ENCODE data around the gene FAM107B.

Gene FAM107B

GRCh38 chr10:14571866-14572507 is 202.7 kb downstream of the FAM107B start:
- DNase-seq: no peak

GRCh38 chr10:14570800-14571199 is 203.9 kb downstream of the FAM107B start:
- no peak for DNase-seq

- DNase-seq: no peak
Observed at GRCh38 chr10:14569274-14570060, 205.2 kb downstream of the FAM107B start.

GRCh38 chr10:14567421-14567820 is 207.3 kb downstream of the FAM107B start:
- DNase-seq: no peak

DNA sequence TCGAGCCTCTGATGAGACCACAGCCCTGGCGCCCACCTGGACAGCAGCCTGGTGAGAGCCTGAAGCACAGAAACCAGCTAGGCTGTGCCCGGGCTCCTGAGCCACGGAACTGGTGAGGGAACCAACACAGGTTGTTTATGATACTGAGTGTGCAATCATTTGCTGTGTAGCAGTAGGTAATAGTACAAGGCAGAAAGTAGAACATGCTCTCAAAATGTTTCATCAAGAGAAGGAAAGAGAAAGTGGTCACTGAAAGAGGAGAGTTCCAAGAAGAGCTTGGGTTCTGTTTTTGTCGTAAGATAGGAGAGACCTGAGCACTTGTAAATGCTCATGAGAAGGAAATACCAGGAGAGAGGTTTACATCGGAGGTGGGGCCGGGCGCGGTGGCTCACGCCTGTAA is 208.2 kb downstream of the FAM107B start:
- DNase-seq: no peak

DNA sequence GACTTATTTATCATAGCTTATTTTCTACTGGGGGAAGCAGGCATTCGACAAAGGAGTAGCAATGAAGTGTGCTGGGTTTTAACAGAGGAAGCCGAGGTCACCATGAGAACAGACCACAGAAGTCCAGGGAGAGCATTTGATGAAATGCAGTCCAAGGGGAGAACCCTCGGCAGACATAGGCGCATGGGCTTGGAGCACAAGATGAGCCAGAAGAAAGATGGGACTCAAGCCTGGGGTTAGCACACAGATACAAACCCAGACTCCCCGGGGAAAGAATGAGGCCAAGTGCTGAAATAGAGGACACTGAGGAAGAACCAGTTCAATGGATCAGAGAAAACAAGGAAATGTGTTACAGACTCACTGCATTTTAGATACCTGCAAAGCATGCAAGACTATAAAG is 209.5 kb downstream of the FAM107B start:
- no peak for DNase-seq

GRCh38 chr10:14564268-14564744 is 210.4 kb downstream of the FAM107B start:
- no peak for DNase-seq

GRCh38 chr10:14563359-14563940 is 211.2 kb downstream of the FAM107B start:
- no peak for DNase-seq

DNA sequence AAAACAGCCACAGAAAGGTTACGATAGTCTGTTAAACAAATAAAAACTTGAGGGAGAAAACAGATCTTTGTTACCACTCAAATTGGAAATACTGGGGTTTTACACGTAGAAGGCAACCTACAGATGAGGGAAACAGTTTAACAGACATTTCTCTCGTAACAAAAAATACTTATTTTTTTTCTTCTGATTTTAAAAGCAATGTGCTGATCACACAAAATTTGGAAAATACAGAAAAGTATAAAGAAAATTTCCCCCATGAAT is 211.7 kb downstream of the FAM107B start:
- no peak for DNase-seq

- DNase-seq: no peak
Observed at GRCh38 chr10:14562218-14563075, 212.2 kb downstream of the FAM107B start.

- no peak for DNase-seq
Observed at GRCh38 chr10:14560791-14561765, 213.6 kb downstream of the FAM107B start.

DNA sequence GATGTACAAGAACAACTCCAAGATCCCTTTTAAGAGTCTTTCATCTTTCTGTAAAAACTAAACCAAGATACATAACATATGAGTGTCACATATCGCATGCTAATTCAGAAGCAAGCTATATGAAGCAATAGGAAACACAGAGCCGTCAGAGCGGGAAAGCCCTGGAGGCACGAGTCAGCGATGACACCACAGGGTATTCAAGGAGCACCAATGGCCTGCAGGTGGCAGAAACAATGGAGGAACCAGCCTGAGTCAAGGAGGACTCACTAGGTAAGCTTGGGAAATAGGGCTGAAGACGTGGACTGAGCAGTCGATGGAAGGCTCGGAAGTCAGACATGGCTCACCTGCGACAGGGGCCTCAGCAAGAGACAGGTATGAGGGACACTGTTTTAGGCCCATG is 214.4 kb downstream of the FAM107B start:
- no peak for DNase-seq

DNA sequence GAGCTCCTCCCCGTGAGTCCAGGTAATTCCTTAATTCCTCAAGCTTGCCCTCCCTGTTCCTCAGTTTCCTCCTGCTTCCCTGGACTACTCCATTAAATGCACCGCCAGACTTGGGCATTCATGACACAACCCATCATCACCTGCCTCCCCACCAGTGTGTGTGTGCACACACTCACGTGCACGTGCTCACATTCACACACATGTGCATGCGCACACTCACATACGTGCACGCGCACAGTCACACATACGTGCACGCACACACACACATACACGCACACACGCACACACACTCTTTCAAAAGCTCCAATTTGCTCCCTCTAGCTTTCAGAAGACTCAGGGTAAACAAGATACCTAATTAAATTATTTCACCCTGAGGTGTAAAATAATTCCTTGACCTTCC is 216.7 kb downstream of the FAM107B start:
- no peak for DNase-seq

- DNase-seq: no peak
Observed at GRCh38 chr10:14557567-14557966, 217.1 kb downstream of the FAM107B start.

DNA sequence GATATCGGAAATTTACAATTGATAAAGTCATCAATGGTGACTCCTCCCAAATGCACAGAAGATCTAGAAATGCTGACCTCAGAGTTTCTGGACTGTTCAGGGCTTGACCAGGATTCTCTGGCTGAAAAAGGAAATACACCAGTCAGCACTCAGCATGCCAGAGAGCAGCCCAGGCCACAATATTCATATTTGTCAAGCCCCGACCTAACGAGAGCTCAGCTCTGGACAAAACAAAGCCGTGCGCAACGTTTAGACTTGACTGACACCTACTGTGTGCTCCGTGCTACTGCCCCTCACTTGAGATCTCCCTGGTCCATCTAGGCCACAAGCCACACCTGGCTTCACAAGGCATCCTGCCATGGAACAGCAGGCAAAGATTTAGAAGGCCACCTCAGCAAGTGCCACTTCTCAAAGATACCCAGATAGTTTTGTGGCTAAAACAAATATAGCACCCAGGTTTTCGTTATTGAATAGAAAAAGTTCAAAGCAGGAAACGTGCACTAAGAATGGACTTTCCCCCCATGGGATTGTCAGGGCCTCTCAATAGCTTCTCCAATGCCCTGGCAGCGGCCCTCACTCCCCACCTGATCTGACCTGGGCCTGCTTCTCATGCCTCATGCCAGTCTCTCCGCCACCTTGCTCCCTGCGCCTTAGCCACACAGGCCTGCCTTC is 218.3 kb downstream of the FAM107B start:
- DNase-seq: no peak

DNA sequence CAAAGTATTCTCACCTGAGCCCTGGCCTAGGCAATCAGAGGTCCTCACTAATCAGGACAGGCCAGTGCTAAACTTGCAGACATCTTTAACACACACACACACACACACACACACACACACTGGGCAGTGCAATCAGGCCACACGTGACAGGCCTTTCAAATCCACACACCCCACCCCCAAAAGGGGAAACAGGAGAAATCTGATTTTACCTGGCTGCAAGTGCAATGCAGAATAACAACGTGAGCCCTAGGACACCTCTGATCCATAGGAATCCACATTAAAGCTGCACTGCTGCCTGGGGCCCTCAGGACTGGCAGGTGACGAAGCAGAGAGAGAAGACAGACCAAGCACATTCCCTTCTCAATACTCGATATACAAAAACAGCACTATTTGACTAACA is 218.9 kb downstream of the FAM107B start:
- no peak for DNase-seq

DNA sequence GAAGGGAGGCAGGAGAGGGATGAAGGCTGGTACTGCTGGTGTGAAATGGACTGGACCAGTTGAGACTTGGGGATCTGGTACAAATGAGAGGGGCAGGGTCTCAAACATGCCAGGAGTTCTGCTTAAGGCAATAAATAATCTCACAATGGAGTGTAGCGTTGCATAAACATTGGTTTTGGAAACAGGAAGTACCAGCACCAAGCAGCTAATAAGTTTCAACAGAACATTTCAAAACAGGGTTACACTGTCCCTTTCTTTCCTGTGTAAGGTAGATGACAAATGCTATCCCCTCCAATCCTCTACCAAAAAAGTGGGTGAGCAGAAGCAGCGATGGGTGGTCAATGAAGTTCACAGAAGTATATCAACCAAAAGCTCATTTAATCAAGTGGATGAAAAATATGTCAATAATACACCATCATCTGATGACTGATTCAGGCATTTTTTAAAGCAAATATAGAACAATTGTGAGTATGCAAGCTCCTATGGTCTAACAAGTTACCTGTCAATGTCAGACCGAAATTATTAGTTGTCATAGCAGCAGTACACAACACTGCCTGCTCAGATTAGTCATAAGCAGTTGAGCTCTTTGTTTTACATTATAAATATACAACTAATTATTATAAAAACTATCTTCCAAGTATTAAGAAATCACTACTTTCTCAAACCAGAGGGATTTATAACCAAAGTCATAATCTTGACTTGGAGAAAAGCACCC is 220.0 kb downstream of the FAM107B start:
- no peak for DNase-seq

GRCh38 chr10:14554091-14554490 is 220.6 kb downstream of the FAM107B start:
- no peak for DNase-seq

DNA sequence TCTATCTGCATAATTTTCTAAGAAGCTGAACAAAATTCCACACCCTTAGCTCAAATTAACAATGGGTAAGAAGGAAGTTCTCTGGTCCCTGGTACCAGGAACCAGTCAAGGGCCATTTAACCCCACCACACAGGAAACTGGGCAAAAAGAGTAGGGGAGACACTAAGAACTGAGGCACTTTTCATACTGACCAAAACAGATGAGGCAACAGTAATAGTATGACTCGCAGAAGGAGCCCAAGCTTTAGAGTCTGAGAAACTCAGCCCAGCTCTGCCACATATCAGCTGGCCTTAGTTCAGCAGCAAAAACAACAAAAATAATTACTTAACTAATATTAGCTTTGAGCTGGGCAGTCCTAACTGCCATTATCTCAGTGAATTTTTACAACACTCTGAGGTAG is 221.2 kb downstream of the FAM107B start:
- no peak for DNase-seq

DNA sequence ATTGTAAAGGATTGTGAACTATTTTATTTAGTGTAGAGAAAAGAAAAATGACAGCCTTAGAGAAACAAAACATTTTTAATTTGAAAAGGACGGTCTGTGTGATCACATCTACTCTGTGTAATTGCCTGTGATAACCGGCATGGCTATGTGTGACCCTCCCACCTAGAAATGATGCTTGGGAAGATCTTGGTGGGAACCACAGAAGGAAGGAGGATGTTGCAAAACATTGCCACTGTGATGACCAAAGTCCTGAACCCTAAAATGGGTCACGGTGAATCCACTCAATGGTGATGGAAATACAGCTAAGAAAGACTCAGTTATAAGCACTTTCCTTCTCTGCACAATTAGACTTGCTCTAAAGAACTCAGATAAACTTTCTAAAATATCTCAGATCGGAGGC is 222.7 kb downstream of the FAM107B start:
- DNase-seq: no peak

GRCh38 chr10:14550471-14550981 is 224.2 kb downstream of the FAM107B start:
- no peak for DNase-seq

Data from NCI-H524 treated with DMSO at 0.1 percent for 48 hours (cell line).